OCI-LY1 (cell line): Measurements from ENCODE around the gene UNC5A.

ENCODE experiments used
- H2AFZ ChIP-seq: fragments of 200-600 bp; sonication (generic), shearing (Covaris generic); 2 replicates; pipeline ENCODE4 v1.6.0; 2014; ENCODE audit warnings: antibody characterized with exemption, mild to moderate bottlenecking, low read length
- H3F3A ChIP-seq: fragments of 200-600 bp; sonication (generic), shearing (Covaris generic); 2 replicates; pipeline ENCODE4 v1.6.0; 2014; ENCODE audit warnings: mild to moderate bottlenecking, antibody characterized with exemption, low read length, moderate library complexity; ENCODE audit not compliant: insufficient read depth
- H3K27ac ChIP-seq: fragments of 200-600 bp; sonication (generic); 2 replicates; pipeline ENCODE4 v1.5.1; 2014; ENCODE audit warnings: low read length, mixed run types, mild to moderate bottlenecking, low read depth; ENCODE audit not compliant: poor library complexity, severe bottlenecking
- H3K27me3 ChIP-seq: fragments of 200-600 bp; sonication (generic); 2 replicates; pipeline ENCODE4 v1.6.0; 2014; ENCODE audit warnings: antibody characterized with exemption, mild to moderate bottlenecking, low read length, moderate library complexity; ENCODE audit not compliant: insufficient read depth
- H3K36me3 ChIP-seq: fragments of 200-600 bp; sonication (generic); 2 replicates; pipeline ENCODE4 v1.6.1; 2014; ENCODE audit warnings: mild to moderate bottlenecking, antibody characterized with exemption, low read length, moderate library complexity, mixed read lengths; ENCODE audit not compliant: insufficient read depth
- H3K4me1 ChIP-seq: fragments of 200-600 bp; sonication (generic); 2 replicates; pipeline ENCODE4 v1.5.1; 2014; ENCODE audit warnings: mild to moderate bottlenecking, low read length, moderate library complexity; ENCODE audit not compliant: insufficient read depth, severe bottlenecking
- H3K4me2 ChIP-seq: fragments of 200-600 bp; sonication (generic), shearing (Covaris generic); 2 replicates; pipeline ENCODE4 v1.6.1; 2014; ENCODE audit warnings: low read length
- H3K4me3 ChIP-seq: fragments of 200-600 bp; sonication (generic); 2 replicates; pipeline ENCODE4 v1.5.1; 2014; ENCODE audit warnings: low read length, low read depth, mild to moderate bottlenecking, mixed read lengths; ENCODE audit not compliant: poor library complexity, severe bottlenecking
- H3K79me2 ChIP-seq: fragments of 200-600 bp; shearing (Covaris generic); 2 replicates; pipeline ENCODE4 v1.6.1; 2016; ENCODE audit warnings: mixed run types, low read length, mixed read lengths; ENCODE audit not compliant: insufficient read depth
- H3K9ac ChIP-seq: fragments of 200-600 bp; sonication (generic), shearing (Covaris generic); 2 replicates; pipeline ENCODE4 v1.6.1; 2014; ENCODE audit warnings: mild to moderate bottlenecking, low read length, mixed read lengths
- H3K9me2 ChIP-seq: fragments of 200-600 bp; sonication (generic), shearing (Covaris generic); 2 replicates; pipeline ENCODE4 v1.6.1; 2014; ENCODE audit warnings: low read depth, mild to moderate bottlenecking, low read length, mixed read lengths
- H3K9me3 ChIP-seq: fragments of 200-600 bp; shearing (Covaris generic); 2 replicates; pipeline ENCODE4 v1.6.1; 2014; ENCODE audit warnings: low read length, mixed read lengths
- H4K20me1 ChIP-seq: fragments of 200-600 bp; sonication (generic), shearing (Covaris generic); 2 replicates; pipeline ENCODE4 v1.6.0; 2016; ENCODE audit warnings: mild to moderate bottlenecking, low read length; ENCODE audit not compliant: insufficient read depth
- EZH2 ChIP-seq: fragments of 200-600 bp; sonication (generic), shearing (Covaris generic); IDR thresholded peaks from 2 replicates; pipeline ENCODE4 v1.8.0; 2017; ENCODE audit warnings: borderline replicate concordance, mixed run types, mild to moderate bottlenecking, antibody characterized with exemption, low read length, moderate library complexity, mixed read lengths
- TF ChIP-seq, protein P1 (sequence below): fragments of 200-600 bp; sonication (generic), shearing (Covaris generic); IDR thresholded peaks from 2 replicates; pipeline ENCODE4 v1.5.1; 2017; ENCODE audit warnings: mild to moderate bottlenecking, antibody characterized with exemption, low read length, moderate library complexity, mixed read lengths

Gene UNC5A

DNA sequence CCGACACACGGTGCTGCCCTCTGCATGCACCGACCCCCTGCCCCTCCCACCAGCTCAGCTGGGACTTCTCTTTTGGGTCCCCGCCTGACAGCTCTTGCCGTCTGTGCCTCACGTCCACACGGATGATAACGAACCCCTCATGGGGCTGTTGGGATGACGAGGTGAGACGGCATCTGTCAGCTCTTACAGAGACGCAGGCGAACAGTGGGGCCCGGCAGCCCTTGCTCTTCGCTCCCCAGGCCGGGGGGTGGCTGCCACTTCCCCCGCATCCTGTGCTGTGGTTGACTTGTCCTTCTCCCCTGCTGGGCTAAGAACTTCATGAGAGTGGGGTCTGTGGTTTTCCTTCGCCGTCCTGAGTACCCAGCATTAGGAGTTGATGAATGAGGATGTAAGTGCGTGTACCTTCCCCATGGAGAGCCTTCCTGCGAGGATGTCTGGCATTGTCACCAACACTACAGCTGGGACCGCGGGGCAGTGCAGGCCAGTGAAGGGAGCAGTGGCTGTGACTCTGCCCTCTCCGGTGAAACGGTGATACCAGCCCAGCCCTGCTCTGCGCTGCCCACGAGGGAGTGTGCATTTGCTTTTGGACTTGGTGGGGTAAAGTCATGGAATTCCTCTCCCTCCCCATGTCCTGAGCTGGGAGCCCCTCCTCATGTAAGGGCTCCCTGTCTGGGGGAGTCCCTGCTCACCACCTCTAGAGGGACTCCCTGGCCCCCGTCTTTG lies 65.6 kb downstream of the UNC5A start:
- Histone ChIP-seq H3K4me3 (no peak overlapping the region), H3K4me2 (no peak overlapping the region), H3K9me2 (no peaks in the 10 kb centered on the region), H3K9ac (no peak overlapping the region), H3K27ac (no peak overlapping the region), H3K27me3 (no peaks in the 10 kb centered on the region), H3K4me1 (no peaks in the 10 kb centered on the region), H3K9me3 (no peaks in the 10 kb centered on the region), H3K36me3 (no peaks in the 10 kb centered on the region), H3K79me2 (no peaks in the 10 kb centered on the region), H3F3A (no peaks in the 10 kb centered on the region), H2AFZ (no peak overlapping the region), H4K20me1 (no peaks in the 10 kb centered on the region)
- TF ChIP-seq, protein P1, sequence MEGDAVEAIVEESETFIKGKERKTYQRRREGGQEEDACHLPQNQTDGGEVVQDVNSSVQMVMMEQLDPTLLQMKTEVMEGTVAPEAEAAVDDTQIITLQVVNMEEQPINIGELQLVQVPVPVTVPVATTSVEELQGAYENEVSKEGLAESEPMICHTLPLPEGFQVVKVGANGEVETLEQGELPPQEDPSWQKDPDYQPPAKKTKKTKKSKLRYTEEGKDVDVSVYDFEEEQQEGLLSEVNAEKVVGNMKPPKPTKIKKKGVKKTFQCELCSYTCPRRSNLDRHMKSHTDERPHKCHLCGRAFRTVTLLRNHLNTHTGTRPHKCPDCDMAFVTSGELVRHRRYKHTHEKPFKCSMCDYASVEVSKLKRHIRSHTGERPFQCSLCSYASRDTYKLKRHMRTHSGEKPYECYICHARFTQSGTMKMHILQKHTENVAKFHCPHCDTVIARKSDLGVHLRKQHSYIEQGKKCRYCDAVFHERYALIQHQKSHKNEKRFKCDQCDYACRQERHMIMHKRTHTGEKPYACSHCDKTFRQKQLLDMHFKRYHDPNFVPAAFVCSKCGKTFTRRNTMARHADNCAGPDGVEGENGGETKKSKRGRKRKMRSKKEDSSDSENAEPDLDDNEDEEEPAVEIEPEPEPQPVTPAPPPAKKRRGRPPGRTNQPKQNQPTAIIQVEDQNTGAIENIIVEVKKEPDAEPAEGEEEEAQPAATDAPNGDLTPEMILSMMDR: no peak
- TF ChIP-seq EZH2: no peak

GRCh38 chr5:176876506-176877431 lies 66.4 kb downstream of the UNC5A start:
- Histone ChIP-seq H3K4me1 (no peaks in the 10 kb centered on the region), H3K27me3 (no peaks in the 10 kb centered on the region)

GRCh38 chr5:176877793-176878331 lies 67.5 kb downstream of the UNC5A start:
- H3K27me3 ChIP-seq: no peaks in the 10 kb centered on the region
- H3K9me3 ChIP-seq: no peaks in the 10 kb centered on the region
- no peak for TF ChIP-seq EZH2
- TF ChIP-seq, protein P1: no peak
- no peaks in the 10 kb centered on the region for H3F3A ChIP-seq
- no peak overlapping the region for H2AFZ ChIP-seq
- H3K4me3 ChIP-seq: no peak overlapping the region
- no peak overlapping the region for H3K9ac ChIP-seq
- H3K79me2 ChIP-seq: no peaks in the 10 kb centered on the region
- H3K4me2 ChIP-seq: no peak overlapping the region
- no peaks in the 10 kb centered on the region for H4K20me1 ChIP-seq
- no peak overlapping the region for H3K27ac ChIP-seq
- no peaks in the 10 kb centered on the region for H3K4me1 ChIP-seq
- H3K9me2 ChIP-seq: no peaks in the 10 kb centered on the region
- no peaks in the 10 kb centered on the region for H3K36me3 ChIP-seq

More at GRCh38 chr5:176876506-176877431, 66.4 kb downstream of the UNC5A start:
- no peak overlapping the region for H3K9ac ChIP-seq
- no peaks in the 10 kb centered on the region for H3F3A ChIP-seq
- no peak overlapping the region for H3K4me3 ChIP-seq
- TF ChIP-seq, protein P1: no peak
- no peak for TF ChIP-seq EZH2
- H3K36me3 ChIP-seq: no peaks in the 10 kb centered on the region
- H3K9me2 ChIP-seq: no peaks in the 10 kb centered on the region
- no peaks in the 10 kb centered on the region for H4K20me1 ChIP-seq
- no peak overlapping the region for H3K27ac ChIP-seq
- H3K9me3 ChIP-seq: no peaks in the 10 kb centered on the region
- no peaks in the 10 kb centered on the region for H3K79me2 ChIP-seq
- no peak overlapping the region for H3K4me2 ChIP-seq
- no peak overlapping the region for H2AFZ ChIP-seq
